ENCODE results near the gene RASSF8. TPM values are rescaled to one million over a fixed set of nuclear protein-coding genes. Genes with fewer than 3 reads are reported as not detected.

The RASSF8 gene
- total and polyA plus RNA-seq, 9 of the 15 experiments (the other 6 are each of a cell fraction or from before 2014, with no cell fraction given): 0.01 to 0.36 (median 0.12) TPM; not detected in 1

DNA sequence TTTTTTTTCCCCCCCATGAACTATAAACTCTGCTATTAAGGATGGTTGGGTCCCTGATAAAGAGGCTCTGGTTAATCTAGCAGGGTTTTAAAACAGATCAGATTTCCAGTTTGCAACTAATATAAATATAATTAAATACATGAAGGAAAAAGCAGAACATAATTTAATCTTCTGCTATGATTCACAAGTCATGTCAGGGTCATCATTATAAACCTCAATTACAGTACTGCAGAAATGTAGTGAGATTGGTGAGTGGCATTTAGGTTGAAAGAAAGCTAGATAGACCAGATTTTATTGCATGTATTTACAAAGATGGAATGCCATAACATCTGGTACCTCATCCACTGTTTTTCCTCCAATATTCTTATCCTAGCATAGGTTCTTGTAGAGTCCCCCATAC, 14.5 kb upstream of the RASSF8 start:
- Histone ChIP-seq H3K4me3 (no peak overlapping the region), H3K9me3 (replicated peaks; ENCODE audit: control insufficient read depth, insufficient read depth, low read depth, low read length) (no peaks in the 10 kb centered on the region), H3K27ac (ENCODE audit: extremely low read depth, low read depth, low read length) (no peak overlapping the region), H3K27me3 (ENCODE audit: control insufficient read depth in 2 of 2, insufficient read depth in 2 of 2, low read length in 2 of 2) (no peaks in the 10 kb centered on the region), H3K9me1 (ENCODE audit: control insufficient read depth, insufficient read depth, low read length) (no peaks in the 10 kb centered on the region), H4K20me1 (replicated peaks; ENCODE audit: control insufficient read depth, insufficient read depth, low read length) (no peaks in the 10 kb centered on the region), H3K9ac (ENCODE audit: insufficient read depth in 1 of 2, low read depth in 2 of 2, low read length in 2 of 2) (no peak overlapping the region), H3K4me2 (ENCODE audit: insufficient read depth, low read length) (no peak overlapping the region), H3K4me1 (replicated peaks in 1 of 2; ENCODE audit: control insufficient read depth in 2 of 2, insufficient read depth in 2 of 2, low read length in 2 of 2) (no peaks in the 10 kb centered on the region), H2AFZ (ENCODE audit: low read depth, low read length) (no peak overlapping the region), H3K79me2 (ENCODE audit: control insufficient read depth, insufficient read depth, low read length) (no peaks in the 10 kb centered on the region), H3K36me3 (ENCODE audit: control insufficient read depth, insufficient read depth, low read length) (no peaks in the 10 kb centered on the region)
- FAIRE-seq: no peak
- in situ Hi-C loops (cut with MboI) (no loop called here), intact Hi-C loops (cut with micrococcal nuclease) (no loop called here)
- no peak for DNase-seq (ENCODE audit: extremely low read depth in 1 of 4, low spot score in 3 of 4)
- ATAC-seq: no peak
- ChIA-PET POLR2A (interaction anchor here (0.6 kb wide), 1 partner anchor 129 kb away, joined by 3 read pairs; no protein-coding TSS in a partner anchor), CTCF (ENCODE audit: low intra/inter-chr PET ratio) (no interaction called here)
- BruUV-seq (replicated peaks): no TSS peak
- TF ChIP-seq FOS (IDR thresholded peaks at IDR 0.05; ENCODE audit: extremely low read depth, insufficient read length) (no peak), ZNF609 (CRISPR knock-in tag; IDR thresholded peaks at IDR 0.05; ENCODE audit: borderline replicate concordance) (no peak), MCM5 (IDR thresholded peaks at IDR 0.05; ENCODE audit: low read depth) (no peak), BRD4 (IDR thresholded peaks at IDR 0.05) (no peak), GTF2F1 (IDR thresholded peaks at IDR 0.05; ENCODE audit: low read depth, low read length) (no peak)
